PFSK-1 (cell line): Measurements from ENCODE around the gene WASF1.

Experiments used
- FOXP2 ChIP-seq: optimal IDR thresholded peaks from 2 replicates; pipeline ENCODE3; 2011; ENCODE audit warnings: borderline replicate concordance, control low read depth, inconsistent platforms; ENCODE audit not compliant: insufficient read depth; ENCODE audit errors: extremely low read length, extremely low read depth
- POLR2AphosphoS5 ChIP-seq: IDR thresholded peaks from 2 replicates; pipeline ENCODE4 v1.6.1; 2012; ENCODE audit warnings: low read depth, mild to moderate bottlenecking, control low read depth, low read length, moderate library complexity
- REST ChIP-seq, 2 experiments: IDR thresholded peaks; 2 replicates each; pipeline versions ENCODE4 v1.6.1 to v1.8.0; 2011 to 2012; ENCODE audit warnings: low read depth in 2 of 2, low read length in 2 of 2, control low read depth in 1 of 2, inconsistent platforms in 1 of 2, mild to moderate bottlenecking in 1 of 2, moderate library complexity in 1 of 2; ENCODE audit not compliant: insufficient read depth in 1 of 2
- SIN3A ChIP-seq: IDR thresholded peaks from 2 replicates; pipeline ENCODE4 v1.6.1; 2012; ENCODE audit warnings: mild to moderate bottlenecking, low read length, moderate library complexity, borderline replicate concordance; ENCODE audit not compliant: insufficient read depth
- TAF1 ChIP-seq: IDR thresholded peaks from 2 replicates; pipeline ENCODE4 v1.6.1; 2012; ENCODE audit warnings: low read length, control low read depth, borderline replicate concordance; ENCODE audit not compliant: insufficient read depth

The WASF1 gene

DNA sequence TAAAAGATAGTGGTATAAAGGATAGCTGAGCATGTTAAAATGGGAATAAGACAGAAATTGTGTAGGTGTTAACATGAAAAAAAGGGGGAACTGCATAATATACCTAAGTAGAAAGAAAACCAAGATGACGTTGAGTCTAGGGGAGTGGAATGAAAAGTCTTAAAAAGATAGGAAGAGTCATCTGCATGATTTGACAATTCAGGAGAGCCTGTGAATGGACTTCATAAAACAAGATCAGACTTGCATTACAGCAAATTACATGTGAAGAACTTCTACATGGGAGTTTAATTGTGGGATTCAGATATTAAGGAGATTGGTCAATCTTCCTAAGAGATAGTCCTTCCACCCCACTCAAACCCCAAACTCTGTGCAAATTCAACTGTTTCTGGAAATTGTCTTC lies 85.5 kb downstream of the WASF1 start:
- no peak for TF ChIP-seq REST (IDR thresholded peaks at IDR 0.05; ENCODE audit: insufficient read depth in 1 of 2, low read depth in 2 of 2, low read length in 2 of 2)
- TF ChIP-seq FOXP2, result no peak
- TF ChIP-seq SIN3A, result no peak
- TF ChIP-seq POLR2AphosphoS5, result no peak
- TF ChIP-seq TAF1, result no peak

GRCh38 chr6:110090876-110091275 lies 88.6 kb downstream of the WASF1 start:
- no peak for TF ChIP-seq POLR2AphosphoS5
- no peak for TF ChIP-seq TAF1
- no peak for TF ChIP-seq REST (IDR thresholded peaks at IDR 0.05; ENCODE audit: insufficient read depth in 1 of 2, low read depth in 2 of 2, low read length in 2 of 2)
- TF ChIP-seq SIN3A, result no peak
- TF ChIP-seq FOXP2, result no peak

DNA sequence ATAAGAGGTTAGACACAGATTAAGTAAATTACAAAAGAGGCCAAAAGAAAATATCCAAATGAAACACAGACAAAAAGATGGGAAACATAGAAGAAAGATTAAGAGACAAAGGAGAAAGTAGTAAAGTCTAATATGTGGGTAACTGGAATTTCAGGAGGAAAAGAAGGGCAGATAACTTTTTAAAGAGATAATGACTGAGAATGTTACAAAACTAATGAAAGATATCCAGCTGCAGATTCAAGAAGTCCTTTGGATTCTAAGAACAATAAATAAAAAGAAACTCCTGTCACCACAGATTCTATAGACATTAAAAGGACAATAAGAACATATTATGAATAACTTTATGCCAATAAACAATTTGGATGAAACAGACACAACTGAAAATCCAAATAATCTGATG lies 90.1 kb downstream of the WASF1 start:
- TF ChIP-seq FOXP2, result no peak
- no peak for TF ChIP-seq POLR2AphosphoS5
- TF ChIP-seq SIN3A, result no peak
- TF ChIP-seq REST (IDR thresholded peaks at IDR 0.05; ENCODE audit: insufficient read depth in 1 of 2, low read depth in 2 of 2, low read length in 2 of 2), result no peak
- TF ChIP-seq TAF1, result no peak

GRCh38 chr6:110085285-110085684 lies 94.2 kb downstream of the WASF1 start:
- no peak for TF ChIP-seq FOXP2
- no peak for TF ChIP-seq TAF1
- TF ChIP-seq SIN3A, result no peak
- no peak for TF ChIP-seq POLR2AphosphoS5
- no peak for TF ChIP-seq REST (IDR thresholded peaks at IDR 0.05; ENCODE audit: insufficient read depth in 1 of 2, low read depth in 2 of 2, low read length in 2 of 2)

DNA sequence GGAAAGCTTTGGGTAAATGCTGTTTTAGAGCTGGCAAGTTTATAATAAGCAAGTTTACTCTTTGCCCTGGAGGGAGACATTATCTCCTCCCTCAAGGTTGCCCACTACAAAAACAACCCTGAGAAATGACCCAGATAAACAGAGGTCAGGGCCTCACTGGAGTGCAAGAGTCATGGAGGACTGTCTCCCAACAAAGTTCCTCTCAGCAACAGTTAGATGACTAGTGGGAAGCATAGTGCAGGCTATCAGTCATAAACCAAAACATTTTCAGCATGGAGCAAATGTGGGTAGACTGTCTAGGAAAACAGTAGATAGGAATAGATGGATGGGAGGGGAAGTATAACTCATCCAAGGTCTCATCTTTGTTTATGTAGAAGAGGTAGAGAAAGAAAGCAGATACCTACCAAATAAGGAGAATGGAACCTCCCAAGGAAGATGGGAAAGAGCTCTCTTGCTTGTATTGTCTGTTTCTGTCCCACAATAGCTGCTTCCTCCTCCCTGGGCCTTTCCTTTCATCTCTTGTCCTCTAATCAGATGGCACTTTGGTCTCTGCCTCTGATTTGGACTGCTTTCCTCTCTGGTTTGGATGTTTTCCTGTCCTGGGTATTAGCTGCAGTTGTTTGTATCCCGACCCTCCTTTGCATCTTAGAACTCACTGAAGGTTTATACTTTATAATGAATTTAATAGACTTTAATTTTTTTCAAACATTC lies 95.4 kb downstream of the WASF1 start:
- TF ChIP-seq POLR2AphosphoS5 (no peak), SIN3A (no peak), TAF1 (no peak), REST (IDR thresholded peaks at IDR 0.05; ENCODE audit: insufficient read depth in 1 of 2, low read depth in 2 of 2, low read length in 2 of 2) (no peak), FOXP2 (no peak)
